HL-60 (cell line): ENCODE results near the gene ALMS1.

Experiments used
- CTCF ChIP-seq: IDR thresholded peaks from one replicate; pipeline ENCODE4 v1.5.1; 2011; ENCODE audit warnings: low read length, control low read depth, inconsistent platforms; ENCODE audit not compliant: insufficient read depth
- REST ChIP-seq: IDR thresholded peaks from 2 replicates; pipeline ENCODE4 v1.6.1; 2012; ENCODE audit warnings: low read depth; ENCODE audit not compliant: insufficient replicate concordance

GRCh38 chr2:73386342-73386868, 769 bp downstream of the ALMS1 start:
- TF ChIP-seq CTCF (no peak), REST (peak; percentile 17)
